Measurements from ENCODE around the gene NCEH1. TPM values are rescaled to one million over a fixed set of nuclear protein-coding genes. Genes with fewer than 3 reads are reported as not detected.

The NCEH1 gene
- total and polyA plus RNA-seq, 2 of the 13 experiments (the other 11 are each of a cell fraction or from before 2014, with no cell fraction given), result 12.9 to 21.4 TPM

DNA sequence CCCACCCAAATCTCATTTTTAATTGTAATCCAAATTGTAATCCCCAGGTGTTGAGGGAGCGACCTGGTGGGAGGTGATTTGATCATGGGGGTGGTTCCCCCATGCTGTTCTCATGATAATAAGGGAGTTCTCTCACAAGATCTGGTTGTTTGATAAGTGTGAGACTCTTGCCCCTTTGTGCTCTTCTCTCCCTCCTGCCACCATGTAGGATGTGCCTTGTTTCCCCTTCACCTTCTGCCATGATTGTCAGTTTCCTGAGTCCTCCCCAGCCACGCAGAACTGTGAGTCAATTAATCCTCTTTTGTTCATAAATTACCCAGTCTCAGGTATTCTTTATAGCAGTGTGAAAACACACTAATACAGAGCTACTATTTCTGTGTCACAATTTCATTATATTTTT, 88.7 kb downstream of the NCEH1 start:
- Histone ChIP-seq H3K27ac (ENCODE audit: extremely low read length, insufficient read depth, low read length) (no peak overlapping the region), H4K20me1 (ENCODE audit: insufficient read depth, low read length) (no peaks in the 10 kb centered on the region), H3K9ac (ENCODE audit: insufficient read depth, low read depth, low read length) (no peak overlapping the region), H2AFZ (ENCODE audit: low read length) (no peak overlapping the region), H3K9me3 (ENCODE audit: low read length) (no peaks in the 10 kb centered on the region), H3K27me3 (ENCODE audit: control insufficient read depth in 1 of 2, insufficient read depth in 2 of 2, low read length in 2 of 2) (no peaks in the 10 kb centered on the region), H3K79me2 (ENCODE audit: insufficient read depth, low read length) (no peaks in the 10 kb centered on the region), H3K4me3 (replicated peaks in 1 of 3; ENCODE audit: insufficient read depth in 1 of 3, low read depth in 2 of 3, low read length in 3 of 3) (no peak overlapping the region), H3K4me2 (ENCODE audit: low read depth, low read length) (no peak overlapping the region), H3K4me1 (ENCODE audit: insufficient read depth, low read length) (peaks cover 41% of the 10 kb centered on the region), H3K36me3 (replicated peaks in 1 of 2; ENCODE audit: control insufficient read depth in 1 of 2, insufficient read depth in 2 of 2, low read length in 2 of 2) (no peaks in the 10 kb centered on the region)
- DNase-seq (ENCODE audit: low spot score), result no peak
- in situ Hi-C loops (cut with HindIII; ENCODE audit: extremely low pct_ligation_motif_present, low pct_unique_long_range_greater_than_20kb) (no loop called here), intact Hi-C loops (cut with micrococcal nuclease; ENCODE audit: unreplicated experiment) (loop anchor here (2.0 kb wide), 2 partner anchors 25 to 45 kb away; no protein-coding TSS in a partner anchor)
- no TSS peak for BruUV-seq (replicated peaks)
- CTCF ChIA-PET (ENCODE audit: low intra/inter-chr PET ratio, low total read pairs), result interaction anchor here (1.9 to 2.6 kb wide), 3 partner anchors 26 to 132 kb away, joined by 7 to 19 read pairs (median 15); no protein-coding TSS in a partner anchor
- 84% methylated on average over 2 of the region's 2 CpGs for WGBS (ENCODE audit: low lambda C conversion rate)
- no peak for ATAC-seq
- FAIRE-seq, result no peak
- POLR2A ChIA-PET, result interaction anchor here (0.7 kb wide), 1 partner anchor 21 kb away, joined by 3 read pairs; no protein-coding TSS in a partner anchor
- no peak for TF ChIP-seq BHLHE40 (IDR thresholded peaks at IDR 0.05; ENCODE audit: low read length)
- TF ChIP-seq ZNF776 (CRISPR knock-in tag; IDR thresholded peaks at IDR 0.05), result no peak
- TF ChIP-seq ZNF335 (CRISPR knock-in tag; IDR thresholded peaks at IDR 0.05), result no peak
- TF ChIP-seq ZNF670 (CRISPR knock-in tag; IDR thresholded peaks at IDR 0.05; ENCODE audit: borderline replicate concordance), result no peak
- TF ChIP-seq, protein P1, sequence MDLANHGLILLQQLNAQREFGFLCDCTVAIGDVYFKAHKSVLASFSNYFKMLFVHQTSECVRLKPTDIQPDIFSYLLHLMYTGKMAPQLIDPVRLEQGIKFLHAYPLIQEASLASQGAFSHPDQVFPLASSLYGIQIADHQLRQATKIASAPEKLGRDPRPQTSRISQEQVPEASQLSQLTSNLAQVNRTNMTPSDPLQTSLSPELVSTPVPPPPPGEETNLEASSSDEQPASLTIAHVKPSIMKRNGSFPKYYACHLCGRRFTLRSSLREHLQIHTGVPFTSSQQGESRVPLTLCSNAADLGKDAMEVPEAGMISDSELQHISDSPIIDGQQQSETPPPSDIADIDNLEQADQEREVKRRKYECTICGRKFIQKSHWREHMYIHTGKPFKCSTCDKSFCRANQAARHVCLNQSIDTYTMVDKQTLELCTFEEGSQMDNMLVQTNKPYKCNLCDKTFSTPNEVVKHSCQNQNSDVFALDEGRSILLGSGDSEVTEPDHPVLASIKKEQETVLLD (CRISPR knock-in tag; IDR thresholded peaks at IDR 0.05; ENCODE audit: low read depth), result no peak
- TF ChIP-seq NR2F1 (CRISPR knock-in tag; IDR thresholded peaks at IDR 0.05), result no peak
- TF ChIP-seq ZFP82 (CRISPR knock-in tag; IDR thresholded peaks at IDR 0.05; ENCODE audit: borderline replicate concordance), result no peak
- no peak for TF ChIP-seq ZFX (CRISPR knock-in tag; IDR thresholded peaks at IDR 0.05; ENCODE audit: low read depth)
- TF ChIP-seq KLF6 (CRISPR knock-in tag; IDR thresholded peaks at IDR 0.05), result no peak
- TF ChIP-seq, protein P2, sequence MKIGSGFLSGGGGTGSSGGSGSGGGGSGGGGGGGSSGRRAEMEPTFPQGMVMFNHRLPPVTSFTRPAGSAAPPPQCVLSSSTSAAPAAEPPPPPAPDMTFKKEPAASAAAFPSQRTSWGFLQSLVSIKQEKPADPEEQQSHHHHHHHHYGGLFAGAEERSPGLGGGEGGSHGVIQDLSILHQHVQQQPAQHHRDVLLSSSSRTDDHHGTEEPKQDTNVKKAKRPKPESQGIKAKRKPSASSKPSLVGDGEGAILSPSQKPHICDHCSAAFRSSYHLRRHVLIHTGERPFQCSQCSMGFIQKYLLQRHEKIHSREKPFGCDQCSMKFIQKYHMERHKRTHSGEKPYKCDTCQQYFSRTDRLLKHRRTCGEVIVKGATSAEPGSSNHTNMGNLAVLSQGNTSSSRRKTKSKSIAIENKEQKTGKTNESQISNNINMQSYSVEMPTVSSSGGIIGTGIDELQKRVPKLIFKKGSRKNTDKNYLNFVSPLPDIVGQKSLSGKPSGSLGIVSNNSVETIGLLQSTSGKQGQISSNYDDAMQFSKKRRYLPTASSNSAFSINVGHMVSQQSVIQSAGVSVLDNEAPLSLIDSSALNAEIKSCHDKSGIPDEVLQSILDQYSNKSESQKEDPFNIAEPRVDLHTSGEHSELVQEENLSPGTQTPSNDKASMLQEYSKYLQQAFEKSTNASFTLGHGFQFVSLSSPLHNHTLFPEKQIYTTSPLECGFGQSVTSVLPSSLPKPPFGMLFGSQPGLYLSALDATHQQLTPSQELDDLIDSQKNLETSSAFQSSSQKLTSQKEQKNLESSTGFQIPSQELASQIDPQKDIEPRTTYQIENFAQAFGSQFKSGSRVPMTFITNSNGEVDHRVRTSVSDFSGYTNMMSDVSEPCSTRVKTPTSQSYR (CRISPR knock-in tag; IDR thresholded peaks at IDR 0.05; ENCODE audit: borderline replicate concordance), result no peak
- no peak for TF ChIP-seq ZKSCAN5 (CRISPR knock-in tag; IDR thresholded peaks at IDR 0.05)
- TF ChIP-seq ZZZ3 (CRISPR knock-in tag; IDR thresholded peaks at IDR 0.05; ENCODE audit: borderline replicate concordance), result no peak
- TF ChIP-seq ZNF552 (CRISPR knock-in tag; IDR thresholded peaks at IDR 0.05; ENCODE audit: borderline replicate concordance), result no peak
- TF ChIP-seq HNRNPL (IDR thresholded peaks at IDR 0.05; ENCODE audit: low read depth, low read length), result no peak
- no peak for TF ChIP-seq KDM3A (CRISPR knock-in tag; IDR thresholded peaks at IDR 0.05; ENCODE audit: low read depth)
- TF ChIP-seq ZNF367 (CRISPR knock-in tag; IDR thresholded peaks at IDR 0.05; ENCODE audit: borderline replicate concordance), result no peak
- TF ChIP-seq, protein P3, sequence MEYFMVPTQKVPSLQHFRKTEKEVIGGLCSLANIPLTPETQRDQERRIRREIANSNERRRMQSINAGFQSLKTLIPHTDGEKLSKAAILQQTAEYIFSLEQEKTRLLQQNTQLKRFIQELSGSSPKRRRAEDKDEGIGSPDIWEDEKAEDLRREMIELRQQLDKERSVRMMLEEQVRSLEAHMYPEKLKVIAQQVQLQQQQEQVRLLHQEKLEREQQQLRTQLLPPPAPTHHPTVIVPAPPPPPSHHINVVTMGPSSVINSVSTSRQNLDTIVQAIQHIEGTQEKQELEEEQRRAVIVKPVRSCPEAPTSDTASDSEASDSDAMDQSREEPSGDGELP (IDR thresholded peaks at IDR 0.05; ENCODE audit: borderline replicate concordance, low read depth), result no peak
- TF ChIP-seq ZNF232 (CRISPR knock-in tag; IDR thresholded peaks at IDR 0.05; ENCODE audit: borderline replicate concordance), result no peak
